HG02970 (cell line): Measurements from ENCODE around the gene SLC25A25.
A peak's percentile ranks its signal among the peaks of the same experiment; 100 is the strongest.
"Not testable (repeated sequence)": the region's sequence is repeated elsewhere in the genome, so short reads cannot be mapped to it uniquely, and the experiment has no call there.

Experiments
- ATAC-seq: cut with Tn5 transposase; IDR thresholded peaks from one replicate; pipeline ENCODE4 v1.9.1; 2021; ENCODE audit warnings: mild to moderate bottlenecking, moderate library complexity, moderate number of reproducible peaks; ENCODE audit not compliant: unreplicated experiment, low FRiP score

SLC25A25 gene

GRCh38 chr9:128121924-128122808 is 54.1 kb downstream of the SLC25A25 start:
- no peak for ATAC-seq

GRCh38 chr9:128122809-128123175 is 54.8 kb downstream of the SLC25A25 start:
- no peak for ATAC-seq

GRCh38 chr9:128123451-128124080 is 55.5 kb downstream of the SLC25A25 start:
- ATAC-seq: no peak

GRCh38 chr9:128124451-128124850 is 56.4 kb downstream of the SLC25A25 start:
- no peak for ATAC-seq

- ATAC-seq: no peak
Observed at GRCh38 chr9:128124873-128125579, 57.0 kb downstream of the SLC25A25 start.

- no peak for ATAC-seq
Observed at GRCh38 chr9:128125580-128126354, 57.7 kb downstream of the SLC25A25 start.

GRCh38 chr9:128127568-128127989 is 59.5 kb downstream of the SLC25A25 start, which contains the start of gene PTGES2:
Gene PTGES2, minus strand, starts transcription at chr9:128127729. Its CDS starts 12 bp downstream, at chr9:128127717.
- peak; percentile 65 for ATAC-seq

GRCh38 chr9:128127990-128128835 is 60.2 kb downstream of the SLC25A25 start:
- ATAC-seq: peak; percentile 63

- no peak for ATAC-seq
Observed at GRCh38 chr9:128128836-128129590, 61.0 kb downstream of the SLC25A25 start.

GRCh38 chr9:128129976-128130590 is 62.1 kb downstream of the SLC25A25 start:
- not testable (repeated sequence) for ATAC-seq

DNA sequence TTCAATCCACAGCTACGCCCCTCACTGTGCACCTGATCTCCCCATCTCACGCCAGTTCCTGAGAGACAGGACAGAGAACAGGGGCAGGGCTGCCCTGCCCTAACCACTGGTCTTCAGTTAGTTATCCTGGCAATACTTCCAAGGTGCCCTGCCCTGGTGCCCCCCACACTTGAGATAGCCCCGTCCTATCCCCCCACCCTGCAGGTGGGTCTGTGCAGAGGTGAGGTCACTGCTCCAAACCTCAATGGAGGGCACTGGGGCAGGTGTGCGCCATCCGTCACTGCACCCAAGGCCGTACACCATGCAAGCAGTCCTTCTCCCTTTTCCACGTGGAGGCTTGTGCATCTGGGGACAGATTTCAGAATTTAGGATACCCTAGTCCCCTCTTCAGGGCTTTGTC is 62.6 kb downstream of the SLC25A25 start:
- ATAC-seq: not testable (repeated sequence)

GRCh38 chr9:128131346-128131745 is 63.3 kb downstream of the SLC25A25 start:
- not testable (repeated sequence) for ATAC-seq

DNA sequence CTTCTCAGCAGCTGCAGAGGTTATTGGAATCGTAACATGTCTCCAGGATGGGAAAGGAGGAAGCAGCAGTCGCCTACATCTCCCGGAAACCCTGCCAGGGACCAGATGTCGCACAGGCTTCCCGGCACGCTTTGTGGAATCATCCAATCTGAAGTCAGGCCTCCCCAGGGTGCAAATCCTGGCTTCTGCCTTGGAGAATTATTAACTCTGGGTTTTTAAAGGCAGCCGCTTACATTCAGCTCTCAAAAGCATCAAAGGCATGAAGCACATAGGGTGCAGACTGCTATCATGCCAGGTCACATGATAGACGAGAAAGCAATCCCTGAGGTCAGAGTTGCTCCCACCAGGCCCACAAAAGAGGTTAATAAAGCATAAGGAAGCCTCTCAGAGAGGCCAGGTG is 64.1 kb downstream of the SLC25A25 start:
- not testable (repeated sequence) for ATAC-seq

DNA sequence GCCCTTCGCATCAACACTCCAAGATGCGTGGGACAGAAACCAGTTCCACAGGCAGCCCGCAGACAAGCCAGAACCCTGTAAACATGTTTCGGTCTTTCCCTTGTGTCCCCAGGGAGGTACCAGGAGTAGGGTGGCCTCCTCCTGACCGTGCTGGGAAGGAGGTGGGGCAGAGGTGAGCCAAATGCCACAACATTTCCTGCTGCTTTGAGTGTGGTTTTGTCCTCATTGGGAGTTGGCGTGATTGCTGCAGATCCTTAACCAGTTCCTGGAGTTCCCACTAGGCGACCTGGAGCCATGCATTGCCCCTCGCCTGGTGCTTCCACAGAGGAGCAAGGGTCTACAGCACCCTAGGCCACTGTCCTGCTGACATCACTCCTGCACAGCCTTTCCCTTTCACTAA is 67.5 kb downstream of the SLC25A25 start:
- ATAC-seq: not testable (repeated sequence)

- no peak for ATAC-seq
Observed at GRCh38 chr9:128136816-128137793, 69.1 kb downstream of the SLC25A25 start.

DNA sequence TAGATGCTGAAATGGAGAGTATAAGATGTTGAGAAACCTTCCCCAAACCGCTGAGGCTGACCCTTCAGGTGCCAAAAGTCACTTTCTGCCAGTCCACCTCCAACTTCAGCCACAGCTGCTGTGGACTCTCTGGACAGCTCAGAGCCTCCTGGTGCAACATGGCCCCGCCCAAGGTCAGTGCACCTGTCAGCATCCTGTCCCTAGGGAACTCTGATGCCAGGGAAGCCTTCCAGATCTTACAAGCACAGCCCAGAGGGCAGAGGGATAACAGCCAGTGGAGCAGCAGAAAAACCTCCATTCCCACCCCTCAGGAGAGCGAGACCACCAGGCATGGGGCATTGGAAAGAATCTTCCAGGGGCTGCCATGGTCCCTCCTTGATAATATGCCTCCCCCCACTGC is 70.0 kb downstream of the SLC25A25 start:
- no peak for ATAC-seq

DNA sequence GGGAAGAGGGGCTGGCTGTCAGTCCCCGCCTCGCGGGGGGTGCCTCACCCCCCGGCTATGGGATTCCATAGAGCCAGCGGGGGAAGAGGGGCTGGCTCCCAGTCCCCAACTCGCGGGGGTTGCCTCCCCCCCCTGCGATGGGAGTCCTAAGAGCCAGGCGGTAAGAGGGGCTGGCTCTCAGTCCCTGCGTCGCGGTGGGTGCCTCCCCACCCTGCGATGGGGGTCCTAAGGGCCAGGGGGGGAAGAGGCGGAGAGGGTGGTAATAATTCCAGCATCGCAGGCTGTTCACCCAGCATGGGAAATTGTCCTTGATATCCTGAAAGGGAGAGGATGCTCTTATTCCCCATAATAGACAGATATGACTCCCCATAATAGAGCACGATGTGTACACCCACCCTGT is 71.6 kb downstream of the SLC25A25 start:
- ATAC-seq: no peak
